GM08714 (cell line): Measurements from ENCODE around the gene ADARB1.

Experiments
- H3K4me3 ChIP-seq: fragments of 200-500 bp; sonication (Bioruptor generic); 2 replicates; pipeline ENCODE4 v1.5.1; 2014; ENCODE audit warnings: mild to moderate bottlenecking, low read length, inconsistent platforms
- ZNF274 ChIP-seq: IDR thresholded peaks from 2 replicates; pipeline ENCODE4 v1.6.1; 2012; ENCODE audit warnings: mild to moderate bottlenecking, low read depth, low read length

ADARB1 gene

DNA sequence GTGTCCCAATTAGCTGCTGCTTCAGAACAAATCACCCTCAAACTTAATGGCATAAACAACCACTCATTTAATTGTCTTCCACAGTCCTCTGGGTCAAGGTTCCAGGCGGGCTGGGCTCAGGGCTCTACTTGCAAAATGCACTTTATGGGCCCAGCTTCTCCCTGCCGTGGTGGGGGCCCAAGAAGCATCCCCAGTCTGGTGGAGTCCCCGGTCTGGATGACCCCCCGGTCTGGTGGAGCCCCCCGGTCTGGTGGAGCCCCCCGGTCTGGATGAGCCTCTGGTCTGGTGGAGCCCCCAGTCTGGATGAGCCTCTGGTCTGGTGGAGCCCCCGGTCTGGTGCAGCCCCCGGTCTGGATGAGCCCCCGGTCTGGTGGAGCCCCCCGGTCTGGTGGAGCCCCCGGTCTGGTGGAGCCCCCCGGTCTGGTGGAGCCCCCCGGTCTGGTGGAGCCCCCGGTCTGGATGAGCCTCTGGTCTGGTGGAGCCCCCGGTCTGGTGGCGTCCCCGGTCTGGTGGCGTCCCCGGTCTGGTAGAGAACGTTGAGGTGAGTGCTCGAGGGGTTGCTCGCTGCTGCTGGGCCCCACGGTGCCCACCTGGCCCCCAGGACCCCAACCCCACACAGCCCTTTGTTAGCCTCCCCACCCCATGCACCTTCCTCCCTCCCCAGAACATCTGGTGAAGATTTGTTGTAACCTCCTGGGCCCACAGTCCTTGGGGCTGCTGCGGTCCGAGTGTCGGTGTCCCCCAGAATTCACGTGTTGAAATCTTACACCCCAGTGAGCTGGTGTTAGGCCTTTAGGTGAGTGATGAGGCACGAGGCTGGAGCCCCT, 179.5 kb downstream of the ADARB1 start:
- no peak for TF ChIP-seq ZNF274
- no peak overlapping the region for H3K4me3 ChIP-seq

DNA sequence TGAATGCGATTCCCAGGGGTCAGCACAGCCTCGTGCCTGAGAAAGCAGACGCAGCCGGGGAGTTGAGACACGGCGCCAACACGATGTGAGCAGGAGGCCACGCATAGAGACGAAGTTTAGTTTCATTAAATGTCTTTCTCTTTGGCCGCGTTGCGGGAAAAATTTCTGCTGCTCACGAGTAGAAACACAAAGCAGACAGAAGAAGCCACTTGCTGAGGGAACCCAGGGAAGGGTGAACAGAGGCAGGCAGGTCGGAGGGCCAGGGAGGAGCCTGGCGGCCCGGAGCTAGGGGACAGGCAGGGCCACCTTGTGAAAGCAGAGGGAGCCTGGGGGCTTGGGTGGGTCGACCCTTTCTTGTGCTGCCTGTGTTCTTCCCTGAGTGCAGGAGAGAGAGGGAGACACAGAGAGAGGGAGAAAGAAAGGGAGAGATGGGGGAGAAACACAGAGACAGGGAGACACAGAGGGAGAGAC, 180.1 kb downstream of the ADARB1 start:
- no peak overlapping the region for H3K4me3 ChIP-seq
- TF ChIP-seq ZNF274 = no peak

DNA sequence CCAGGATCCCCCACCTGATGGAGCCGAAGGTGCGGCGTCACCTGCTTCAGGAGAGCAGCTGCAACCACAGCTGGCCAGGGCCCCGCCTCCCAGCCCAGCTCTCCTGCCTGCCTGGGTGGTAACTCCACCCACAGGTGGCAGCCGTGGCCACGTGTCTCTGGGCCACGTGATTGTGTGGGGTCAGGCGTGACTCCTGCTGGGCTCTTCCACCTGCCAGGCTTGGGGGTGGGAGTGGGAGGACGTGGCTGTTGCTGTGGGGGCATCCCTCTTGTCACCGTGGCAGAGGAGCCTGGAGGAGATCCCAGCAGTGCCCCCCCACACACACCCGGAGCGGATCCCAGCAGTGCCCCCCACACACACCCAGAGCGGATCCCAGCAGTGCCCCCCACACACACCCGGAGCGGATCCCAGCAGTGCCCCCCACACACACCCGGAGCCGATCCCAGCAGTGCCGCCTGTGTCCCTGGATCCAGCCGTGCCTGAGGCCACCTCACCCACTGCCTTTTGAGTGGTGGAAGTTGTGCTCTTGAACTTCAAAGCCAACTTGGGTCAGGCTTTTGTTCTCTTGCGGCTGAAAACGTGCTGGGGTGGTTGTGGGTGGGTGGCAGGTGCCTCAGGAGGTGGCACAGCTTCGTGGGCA, 181.1 kb downstream of the ADARB1 start:
- H3K4me3 ChIP-seq = no peak overlapping the region
- no peak for TF ChIP-seq ZNF274

DNA sequence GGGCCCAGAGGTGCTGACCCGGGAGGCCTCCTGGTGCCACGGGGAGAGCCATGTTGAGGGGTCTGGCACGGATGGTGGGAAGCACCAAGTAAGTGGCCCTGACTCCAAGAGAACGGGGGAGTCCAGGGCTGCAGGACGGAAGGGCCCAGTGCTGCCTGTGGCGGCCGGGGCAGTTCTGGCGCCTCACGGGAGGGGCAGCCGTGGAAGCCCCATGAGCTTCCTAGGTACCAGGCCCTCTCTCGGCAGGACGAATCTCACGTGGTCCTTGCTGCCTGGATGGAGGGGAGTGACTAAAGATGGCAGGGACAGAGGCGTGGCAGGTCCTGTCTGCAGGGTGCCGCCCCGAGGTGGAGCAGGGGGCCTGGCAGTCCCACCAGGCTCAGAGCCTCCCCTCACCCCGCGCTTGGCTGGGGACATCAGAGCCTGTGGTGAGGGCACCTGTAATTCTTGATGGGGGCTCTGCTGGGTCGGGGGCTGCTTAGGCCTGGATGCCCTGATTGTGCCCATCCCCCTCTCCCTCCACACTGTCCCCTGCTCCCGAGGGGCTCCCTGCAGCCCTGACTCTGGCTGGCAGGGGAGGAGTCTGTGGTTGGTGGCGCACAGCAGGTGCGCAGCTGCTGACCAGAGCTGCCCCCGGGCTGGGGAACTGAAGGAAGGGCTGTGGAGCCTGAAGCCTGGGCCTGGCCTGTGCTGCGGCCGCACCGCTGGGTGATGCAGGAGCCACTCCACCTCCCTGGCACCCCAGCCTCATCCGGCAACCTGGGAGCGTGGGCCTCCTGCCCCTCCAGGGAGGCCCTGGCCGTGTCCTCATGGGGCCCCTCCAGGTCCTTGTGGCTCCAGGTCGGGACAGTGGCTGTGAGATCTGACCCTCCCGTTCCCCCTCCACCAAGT, 181.9 kb downstream of the ADARB1 start:
- no peak overlapping the region for H3K4me3 ChIP-seq
- TF ChIP-seq ZNF274 = no peak

DNA sequence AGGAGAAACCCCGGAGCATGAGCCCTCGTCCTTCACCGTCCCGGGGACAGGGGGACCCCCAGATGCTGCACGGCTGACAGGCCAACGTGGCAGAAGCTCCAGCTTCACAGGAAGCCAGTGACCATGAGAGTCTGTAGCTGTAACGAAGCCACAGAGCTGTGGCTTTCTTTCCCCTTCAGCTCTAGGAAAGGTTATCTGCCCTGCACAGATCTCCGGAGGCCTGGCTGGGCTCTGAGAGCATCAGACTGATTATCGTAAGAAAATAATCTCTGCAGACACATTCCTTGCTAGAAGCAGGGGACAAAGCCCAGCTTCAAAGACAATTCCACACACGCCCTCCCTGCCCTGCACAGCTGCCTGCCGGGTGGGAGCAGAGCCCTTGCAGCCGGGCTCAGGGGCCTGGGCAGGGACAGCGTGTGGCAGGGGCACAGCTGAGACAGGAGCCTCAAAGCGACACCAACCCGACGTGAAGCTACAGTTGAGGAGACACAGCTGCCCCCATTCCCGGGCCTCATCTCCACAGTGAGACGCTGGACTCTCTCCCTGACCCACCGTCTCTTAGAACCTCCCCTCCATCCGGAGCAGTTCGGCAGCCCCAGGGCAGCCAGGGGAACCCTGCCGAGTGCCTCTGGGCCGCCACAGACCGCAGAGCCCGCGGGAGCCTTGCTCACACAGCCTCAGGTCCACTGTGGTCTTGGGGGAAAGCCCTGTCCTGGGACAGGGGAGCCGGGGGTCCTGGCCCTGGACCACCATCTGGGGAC, 182.7 kb downstream of the ADARB1 start:
- no peak for TF ChIP-seq ZNF274
- no peak overlapping the region for H3K4me3 ChIP-seq

DNA sequence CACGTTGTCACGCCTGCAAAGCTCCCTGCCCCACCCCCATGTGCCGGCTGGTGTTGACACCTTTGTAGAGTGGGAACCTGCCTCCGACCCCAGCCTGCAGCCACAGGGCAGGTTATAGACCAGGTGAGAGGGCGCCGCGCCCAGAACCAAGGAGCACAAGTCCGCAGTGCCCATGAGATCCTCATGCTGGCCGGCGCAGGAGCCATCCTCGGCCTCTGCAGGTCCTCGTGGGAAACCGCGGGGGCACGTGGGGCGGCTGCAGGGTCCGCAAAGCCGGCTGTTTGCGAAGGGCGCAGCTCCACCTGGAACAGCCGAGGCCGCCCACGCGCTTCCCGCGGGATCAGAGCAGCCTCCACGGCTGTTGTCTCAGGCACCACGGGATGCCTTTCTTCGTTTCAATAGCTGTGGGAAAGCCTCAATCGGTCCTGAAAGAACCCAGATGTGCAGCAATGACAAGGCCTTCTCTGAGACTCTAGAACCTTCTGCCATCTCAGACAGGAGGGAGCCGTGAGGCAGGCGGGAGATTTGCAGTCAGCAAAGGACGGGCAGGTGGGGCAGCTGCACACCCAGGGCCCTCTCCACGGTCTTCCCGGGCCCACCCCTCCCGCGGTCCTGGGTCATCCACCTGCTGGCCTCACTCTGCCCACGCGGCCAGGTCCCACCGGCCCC, 183.4 kb downstream of the ADARB1 start:
- no peak for TF ChIP-seq ZNF274

DNA sequence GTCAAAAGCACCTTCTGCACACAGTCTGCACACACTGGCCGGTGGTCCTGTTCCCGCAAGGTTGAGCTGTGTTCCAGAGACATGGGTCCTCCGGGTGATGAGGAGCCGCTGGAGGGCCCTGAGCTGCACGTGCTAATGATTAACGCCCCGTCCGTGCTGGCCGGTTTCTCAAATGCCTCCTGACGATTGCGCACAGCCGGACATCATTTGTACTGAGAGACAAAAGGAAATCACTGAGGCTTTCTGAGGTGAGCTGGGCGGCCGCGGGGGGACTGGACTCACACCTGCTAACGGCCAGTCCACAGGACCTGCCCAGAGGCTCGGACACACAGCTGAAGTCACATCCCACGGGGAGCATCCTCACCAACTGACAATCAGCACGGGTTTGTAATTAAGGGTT, 184.1 kb downstream of the ADARB1 start:
- no peak overlapping the region for H3K4me3 ChIP-seq
- no peak for TF ChIP-seq ZNF274

More for the DNA sequence above, 183.4 kb downstream of the ADARB1 start:
- H3K4me3 ChIP-seq = no peak overlapping the region

DNA sequence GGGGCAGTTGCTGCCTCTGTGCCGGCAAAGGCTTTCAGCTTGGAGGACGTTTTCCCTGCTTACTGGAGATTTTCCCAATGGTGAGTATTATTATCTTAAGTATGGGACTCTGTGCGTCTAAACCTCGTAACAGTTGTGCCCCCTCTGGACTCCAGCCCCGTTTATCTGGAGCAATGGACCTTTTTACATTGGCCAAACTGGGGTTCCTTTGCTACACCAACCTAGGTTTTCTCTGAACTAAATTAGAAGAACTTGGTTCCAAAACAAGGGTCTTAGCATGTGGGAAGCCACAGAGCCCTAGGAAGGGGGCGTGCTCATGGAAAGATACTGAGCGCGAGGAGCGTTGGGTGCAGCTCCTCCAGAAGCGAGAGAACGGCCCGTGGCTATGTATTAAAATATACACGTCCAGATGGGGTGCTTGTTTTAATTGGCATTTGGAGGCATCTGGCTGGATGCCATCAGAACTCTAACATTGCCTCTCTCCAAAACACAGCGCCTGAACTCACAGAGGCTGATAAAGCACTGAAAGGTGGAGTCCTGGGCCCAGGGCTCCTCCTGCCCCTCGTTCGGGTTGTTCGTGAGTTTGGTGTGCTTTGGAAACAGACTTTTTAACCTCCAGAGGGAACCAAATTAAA, 184.9 kb downstream of the ADARB1 start:
- TF ChIP-seq ZNF274 = no peak

DNA sequence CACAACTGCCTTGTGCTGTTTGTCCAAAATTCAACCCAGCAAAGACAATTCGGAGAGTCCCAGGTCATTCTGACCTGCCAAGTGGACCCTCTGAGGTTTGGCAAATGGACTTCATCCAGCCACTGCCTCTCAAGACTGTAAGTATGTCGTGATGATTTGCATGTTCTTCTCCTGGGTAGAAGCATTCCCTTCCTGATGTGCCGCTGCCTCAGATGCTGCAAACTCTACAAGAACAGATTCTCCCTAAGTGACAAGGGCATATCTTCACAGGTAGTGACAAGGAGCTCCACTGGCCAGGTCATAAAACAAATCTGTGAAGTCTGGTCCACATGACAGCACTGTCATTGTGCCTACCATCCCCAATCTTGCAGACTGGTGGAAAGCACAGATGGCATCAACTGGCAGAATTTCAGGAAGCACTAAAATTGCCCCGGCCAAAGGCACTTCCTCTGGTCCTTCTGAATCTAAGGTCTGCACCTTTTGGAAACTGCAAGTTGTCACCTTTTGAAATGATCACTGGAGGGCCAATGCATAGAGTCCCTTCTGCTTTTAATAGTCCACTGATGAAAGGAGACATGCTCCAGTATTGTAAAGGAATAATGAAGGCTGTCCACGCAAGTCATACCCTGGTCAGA, 185.9 kb downstream of the ADARB1 start:
- H3K4me3 ChIP-seq = no peak overlapping the region

More for the DNA sequence above, 184.9 kb downstream of the ADARB1 start:
- no peak overlapping the region for H3K4me3 ChIP-seq

DNA sequence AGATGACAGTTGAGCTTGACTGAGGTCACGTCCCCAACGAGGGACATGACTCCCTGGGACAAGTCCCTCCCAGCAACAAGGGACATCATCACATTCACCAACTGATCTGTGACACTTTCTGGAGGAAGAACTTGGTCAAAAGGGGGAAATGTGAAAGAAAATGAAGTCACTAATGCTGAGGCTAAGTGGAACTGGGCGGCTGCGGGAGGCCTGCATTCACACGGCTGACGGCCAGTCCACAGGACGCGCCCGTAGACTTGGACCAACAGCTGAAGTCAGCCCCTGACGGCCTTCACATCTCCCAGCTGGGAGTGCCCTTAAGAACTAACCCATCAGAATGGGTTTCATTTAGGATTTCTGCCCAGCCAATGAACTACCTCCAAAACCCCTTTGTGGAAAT, 186.7 kb downstream of the ADARB1 start:
- no peak overlapping the region for H3K4me3 ChIP-seq
- no peak for TF ChIP-seq ZNF274

More for the DNA sequence above, 185.9 kb downstream of the ADARB1 start:
- TF ChIP-seq ZNF274 = no peak

DNA sequence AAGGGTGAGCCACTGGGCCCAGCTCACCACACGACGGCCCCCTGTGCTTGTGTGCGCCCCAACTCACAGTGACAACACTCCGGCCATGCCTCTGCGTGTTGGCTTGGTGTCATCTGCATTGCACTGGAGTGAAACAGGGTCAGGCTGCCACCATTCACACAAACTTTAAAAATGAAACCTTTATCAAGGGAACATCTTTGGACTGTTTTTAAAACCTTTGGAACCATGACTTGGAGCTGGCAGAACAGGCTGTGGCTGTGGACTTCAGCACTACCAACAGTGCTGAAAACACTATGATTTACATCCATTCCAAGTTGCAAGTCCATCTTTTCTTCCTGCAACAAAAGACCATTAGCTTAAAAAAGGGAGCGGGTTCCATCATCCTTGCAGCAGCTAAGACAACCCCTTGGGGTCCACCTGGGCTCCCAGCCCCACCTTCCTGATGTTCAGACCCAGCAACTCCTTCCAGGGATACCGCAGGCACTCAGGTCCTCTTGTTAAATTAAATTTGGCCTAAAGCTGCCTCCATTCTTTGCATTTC, 187.7 kb downstream of the ADARB1 start:
- TF ChIP-seq ZNF274 = no peak

DNA sequence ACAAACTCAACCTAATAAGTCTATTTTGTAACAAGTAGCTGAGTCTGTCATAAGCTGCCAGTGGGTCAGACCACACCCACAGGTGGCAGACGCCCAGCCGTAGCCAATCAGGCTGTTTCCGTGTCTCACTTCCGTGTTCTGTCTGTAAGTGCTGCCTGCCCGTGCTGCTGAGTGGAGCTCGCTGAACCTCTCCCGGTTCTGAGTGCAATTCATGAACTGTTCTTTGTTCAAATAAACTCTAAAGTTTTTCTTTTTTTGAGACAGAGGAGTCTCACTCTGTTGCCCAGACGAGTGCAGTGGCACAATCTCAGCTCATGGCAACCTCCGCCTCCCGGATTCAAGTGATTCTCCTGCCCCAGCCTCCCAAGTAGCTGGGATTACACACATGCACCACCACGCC, 188.2 kb downstream of the ADARB1 start:
- no peak for TF ChIP-seq ZNF274
- H3K4me3 ChIP-seq = no peak overlapping the region

More for the DNA sequence above, 187.7 kb downstream of the ADARB1 start:
- H3K4me3 ChIP-seq = no peak overlapping the region

DNA sequence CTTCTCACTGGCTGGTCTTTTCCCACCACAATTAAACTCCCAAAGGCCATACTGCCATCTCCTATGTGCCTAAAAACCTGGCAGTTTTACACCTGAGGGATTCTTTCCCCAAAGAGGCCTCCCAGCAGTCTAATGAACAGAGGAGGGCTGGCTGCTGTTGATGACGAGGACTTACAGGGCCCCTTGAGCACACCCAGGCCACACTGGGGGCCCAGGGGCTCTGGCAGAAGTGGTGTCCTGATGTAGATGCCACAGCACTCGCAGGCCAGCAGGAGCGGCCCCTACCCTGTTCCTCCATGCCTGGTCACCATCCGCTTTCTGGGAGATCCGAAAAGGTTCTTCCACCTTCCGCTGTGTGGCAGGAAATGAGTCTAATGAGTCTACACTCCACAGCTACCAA, 189.2 kb downstream of the ADARB1 start:
- TF ChIP-seq ZNF274 = no peak
- no peak overlapping the region for H3K4me3 ChIP-seq
